ENCODE results near the gene HEPH. TPM values are rescaled to one million over a fixed set of nuclear protein-coding genes. Genes with fewer than 3 reads are reported as not detected.
"Not testable (repeated sequence)": the region's sequence is repeated elsewhere in the genome, so short reads cannot be mapped to it uniquely, and the experiment has no call there.

Gene HEPH
- total RNA-seq (ENCODE audit: low replicate concordance) = 29.5 and 52.8 TPM in 2 replicates

GRCh38 chrX:66163849-66164411 is at the start of gene HEPH:
Gene HEPH (plus strand): TSS chrX:66164247. CDS start chrX:66170571, 6,324 bp downstream.
- H3K4me3 ChIP-seq (ENCODE audit: low read depth, low read length) = peak within 1 kb of the TSS; percentile 64
- no peak for TF ChIP-seq CTCF (IDR thresholded peaks at IDR 0.05; ENCODE audit: insufficient read depth, low read length)

GRCh38 chrX:66118722-66119121 is 45.3 kb upstream of the HEPH start:
- not testable (repeated sequence) for H3K4me3 ChIP-seq (ENCODE audit: low read depth, low read length); DNase-seq (ENCODE audit: low read depth)

More at GRCh38 chrX:66163849-66164411, at the start of gene HEPH:
- DNase-seq (ENCODE audit: low read depth) = peak; percentile 83

- H3K4me3 ChIP-seq (ENCODE audit: low read depth, low read length) = not testable (repeated sequence)
Measured at GRCh38 chrX:66121354-66121753, 42.7 kb upstream of the HEPH start.

GRCh38 chrX:66126662-66127061 is 37.4 kb upstream of the HEPH start:
- DNase-seq (ENCODE audit: low read depth) = no peak
- no peak for TF ChIP-seq CTCF (IDR thresholded peaks at IDR 0.05; ENCODE audit: insufficient read depth, low read length)
- H3K4me3 ChIP-seq (ENCODE audit: low read depth, low read length) = no peak overlapping the region

More at GRCh38 chrX:66121354-66121753, 42.7 kb upstream of the HEPH start:
- not testable (repeated sequence) for DNase-seq (ENCODE audit: low read depth)

- TF ChIP-seq CTCF (IDR thresholded peaks at IDR 0.05; ENCODE audit: insufficient read depth, low read length) = no peak
- DNase-seq (ENCODE audit: low read depth) = no peak
- H3K4me3 ChIP-seq (ENCODE audit: low read depth, low read length) = no peak overlapping the region
Measured at GRCh38 chrX:66130469-66130868, 33.6 kb upstream of the HEPH start.

- not testable (repeated sequence) for DNase-seq (ENCODE audit: low read depth); H3K4me3 ChIP-seq (ENCODE audit: low read depth, low read length)
Measured at GRCh38 chrX:66135284-66135683, 28.8 kb upstream of the HEPH start.

GRCh38 chrX:66142351-66142750 is 21.7 kb upstream of the HEPH start:
- no peak overlapping the region for H3K4me3 ChIP-seq (ENCODE audit: low read depth, low read length)
- no peak for DNase-seq (ENCODE audit: low read depth)
- no peak for TF ChIP-seq CTCF (IDR thresholded peaks at IDR 0.05; ENCODE audit: insufficient read depth, low read length)

GRCh38 chrX:66144258-66144657 is 19.8 kb upstream of the HEPH start:
- H3K4me3 ChIP-seq (ENCODE audit: low read depth, low read length) = no peak overlapping the region
- DNase-seq (ENCODE audit: low read depth) = no peak
- TF ChIP-seq CTCF (IDR thresholded peaks at IDR 0.05; ENCODE audit: insufficient read depth, low read length) = no peak

Measured in fibroblast of the aortic adventitia (primary cell).